Measurements from ENCODE around the gene PHKG2.

GRCh38 chr16:30793508-30794069, 45.4 kb downstream of the PHKG2 start:
- TF ChIP-seq, protein P1, sequence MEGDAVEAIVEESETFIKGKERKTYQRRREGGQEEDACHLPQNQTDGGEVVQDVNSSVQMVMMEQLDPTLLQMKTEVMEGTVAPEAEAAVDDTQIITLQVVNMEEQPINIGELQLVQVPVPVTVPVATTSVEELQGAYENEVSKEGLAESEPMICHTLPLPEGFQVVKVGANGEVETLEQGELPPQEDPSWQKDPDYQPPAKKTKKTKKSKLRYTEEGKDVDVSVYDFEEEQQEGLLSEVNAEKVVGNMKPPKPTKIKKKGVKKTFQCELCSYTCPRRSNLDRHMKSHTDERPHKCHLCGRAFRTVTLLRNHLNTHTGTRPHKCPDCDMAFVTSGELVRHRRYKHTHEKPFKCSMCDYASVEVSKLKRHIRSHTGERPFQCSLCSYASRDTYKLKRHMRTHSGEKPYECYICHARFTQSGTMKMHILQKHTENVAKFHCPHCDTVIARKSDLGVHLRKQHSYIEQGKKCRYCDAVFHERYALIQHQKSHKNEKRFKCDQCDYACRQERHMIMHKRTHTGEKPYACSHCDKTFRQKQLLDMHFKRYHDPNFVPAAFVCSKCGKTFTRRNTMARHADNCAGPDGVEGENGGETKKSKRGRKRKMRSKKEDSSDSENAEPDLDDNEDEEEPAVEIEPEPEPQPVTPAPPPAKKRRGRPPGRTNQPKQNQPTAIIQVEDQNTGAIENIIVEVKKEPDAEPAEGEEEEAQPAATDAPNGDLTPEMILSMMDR (IDR thresholded peaks at IDR 0.05), result no peak
- TF ChIP-seq ZFX (IDR thresholded peaks at IDR 0.05; ENCODE audit: borderline replicate concordance), result no peak

All from 22Rv1 (cell line).